Activated naive CD4-positive, alpha-beta T cell treated with anti-CD3 and anti-CD28 coated beads, Interleukin-2, amount 50 U/mL, for 24 hours (primary cell): ENCODE results near the gene RAD9A.

Experiments used
- H3K27ac Mint-ChIP-seq: one replicate; pipeline ENCODE4 v1.8.0; 2021; ENCODE audit warnings: mild to moderate bottlenecking, mixed read lengths
- H3K27me3 Mint-ChIP-seq: one replicate; pipeline ENCODE4 v1.8.0; 2021; ENCODE audit warnings: mixed read lengths
- H3K36me3 Mint-ChIP-seq: one replicate; pipeline ENCODE4 v1.8.0; 2021; ENCODE audit warnings: mixed read lengths
- H3K4me1 Mint-ChIP-seq: one replicate; pipeline ENCODE4 v1.8.0; 2021; ENCODE audit warnings: mixed read lengths
- H3K4me3 Mint-ChIP-seq: one replicate; pipeline ENCODE4 v1.8.0; 2021; ENCODE audit warnings: mild to moderate bottlenecking, mixed read lengths
- H3K9me3 Mint-ChIP-seq: one replicate; pipeline ENCODE4 v1.8.0; 2021; ENCODE audit warnings: mixed read lengths

The RAD9A gene

DNA sequence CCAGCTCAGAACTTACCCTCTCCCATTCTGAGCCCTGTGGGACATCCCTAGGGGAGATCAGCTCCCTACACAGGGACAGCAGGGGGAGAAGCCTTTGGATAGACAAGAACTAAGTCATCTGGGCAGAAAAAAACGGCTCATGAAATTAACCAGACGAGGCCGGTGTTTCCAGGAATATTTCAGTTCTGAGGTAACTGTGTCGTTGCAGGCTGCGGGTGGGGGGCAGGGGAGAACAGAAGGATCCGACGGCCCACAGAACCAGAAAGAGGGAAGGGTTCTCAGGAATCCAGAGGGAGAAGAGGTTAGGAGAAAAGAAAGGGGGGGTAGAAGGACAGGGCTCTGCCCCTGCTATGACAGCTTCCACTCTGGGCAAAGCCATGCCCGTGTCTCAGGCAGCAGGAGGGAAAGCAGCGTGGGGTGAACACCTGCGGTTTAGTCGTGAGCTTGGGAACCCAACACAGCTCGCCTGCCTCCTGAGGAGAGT, 21.9 kb upstream of the RAD9A start:
- no peak overlapping the region for H3K4me3 Mint-ChIP-seq
- H3K27ac Mint-ChIP-seq = no peak overlapping the region
- peaks cover 4% of the 10 kb centered on the region for H3K27me3 Mint-ChIP-seq
- peaks cover 26% of the 10 kb centered on the region for H3K4me1 Mint-ChIP-seq
- no peaks in the 10 kb centered on the region for H3K36me3 Mint-ChIP-seq
- no peaks in the 10 kb centered on the region for H3K9me3 Mint-ChIP-seq

DNA sequence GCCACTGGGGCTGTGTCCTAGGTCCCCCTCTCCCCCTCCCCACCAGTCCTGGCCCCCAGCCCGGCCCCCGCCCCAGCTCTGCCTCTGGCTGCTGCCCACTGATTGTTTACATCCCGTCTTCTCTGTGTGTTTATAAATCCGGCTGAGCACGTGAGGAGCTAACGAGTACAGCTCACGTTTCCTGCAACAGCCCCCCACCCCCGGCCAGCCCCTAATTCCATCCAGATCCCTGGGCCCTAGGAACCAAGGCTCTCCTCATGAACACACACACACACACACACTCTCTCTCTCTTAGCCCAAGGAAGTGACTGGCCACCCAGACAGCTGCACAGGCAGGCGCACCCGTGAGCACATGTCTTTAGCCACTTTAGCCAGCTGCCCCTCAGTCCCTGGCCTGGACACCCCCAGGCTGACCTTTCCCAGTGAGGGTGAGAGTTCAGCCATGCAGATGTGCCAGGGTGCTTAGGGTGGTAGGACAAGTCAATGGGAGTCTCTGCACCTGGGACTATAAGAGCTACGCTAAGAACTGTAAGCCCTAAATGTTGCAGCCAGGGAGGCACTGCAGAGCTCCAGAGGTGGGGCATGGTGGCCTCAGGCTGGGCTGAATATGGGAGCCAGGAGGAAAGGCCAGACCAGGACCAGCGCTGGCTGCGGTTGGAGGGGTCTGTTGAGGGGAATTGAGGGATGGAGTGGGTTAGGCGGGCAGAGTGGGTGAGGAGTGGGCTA, 21.3 kb upstream of the RAD9A start:
- H3K4me3 Mint-ChIP-seq = no peak overlapping the region
- H3K4me1 Mint-ChIP-seq = peaks cover 25% of the 10 kb centered on the region
- no peak overlapping the region for H3K27ac Mint-ChIP-seq
- H3K36me3 Mint-ChIP-seq = no peaks in the 10 kb centered on the region
- peaks cover 4% of the 10 kb centered on the region for H3K27me3 Mint-ChIP-seq
- H3K9me3 Mint-ChIP-seq = no peaks in the 10 kb centered on the region

DNA sequence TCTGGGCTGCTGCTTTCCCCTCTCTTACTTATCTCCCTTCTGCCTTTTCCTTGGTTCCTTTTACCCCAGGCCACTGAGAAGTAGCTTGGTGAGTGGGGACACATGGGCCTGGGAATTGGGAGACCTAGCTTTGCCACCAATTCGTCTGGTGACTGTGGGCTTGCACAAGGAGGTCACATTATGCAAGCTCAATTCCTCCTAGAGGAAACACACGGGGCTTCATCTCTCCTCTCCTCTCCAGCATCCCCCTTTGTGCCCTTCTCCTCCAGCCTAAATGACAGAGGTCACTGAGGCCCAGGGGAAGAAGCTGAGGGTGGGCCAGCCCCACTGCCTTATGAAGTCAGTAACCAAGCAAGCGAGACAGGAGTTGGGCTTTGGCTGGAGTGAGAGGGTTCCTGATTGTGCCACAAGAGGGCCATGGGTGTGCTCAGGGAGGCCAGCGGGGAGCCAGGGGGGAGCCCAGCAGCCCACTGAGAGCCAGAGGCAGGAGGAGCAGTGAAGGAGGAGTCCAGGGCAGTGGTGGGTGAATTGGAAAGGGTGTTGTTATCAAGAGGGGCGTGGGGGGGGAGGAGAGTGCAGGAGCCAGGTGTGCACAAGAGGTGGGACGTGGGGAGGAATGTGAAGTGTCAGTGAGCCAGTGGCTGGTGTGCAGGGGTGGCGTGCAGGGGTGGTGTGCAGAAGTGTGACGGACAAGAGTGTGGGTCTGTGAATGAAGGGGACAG, 20.4 kb upstream of the RAD9A start:
- H3K27me3 Mint-ChIP-seq = peaks cover 4% of the 10 kb centered on the region
- H3K4me3 Mint-ChIP-seq = peak overlapping the region; percentile 80
- H3K4me1 Mint-ChIP-seq = peaks cover 25% of the 10 kb centered on the region
- H3K36me3 Mint-ChIP-seq = no peaks in the 10 kb centered on the region
- no peaks in the 10 kb centered on the region for H3K9me3 Mint-ChIP-seq
- H3K27ac Mint-ChIP-seq = peak overlapping the region; percentile 42

DNA sequence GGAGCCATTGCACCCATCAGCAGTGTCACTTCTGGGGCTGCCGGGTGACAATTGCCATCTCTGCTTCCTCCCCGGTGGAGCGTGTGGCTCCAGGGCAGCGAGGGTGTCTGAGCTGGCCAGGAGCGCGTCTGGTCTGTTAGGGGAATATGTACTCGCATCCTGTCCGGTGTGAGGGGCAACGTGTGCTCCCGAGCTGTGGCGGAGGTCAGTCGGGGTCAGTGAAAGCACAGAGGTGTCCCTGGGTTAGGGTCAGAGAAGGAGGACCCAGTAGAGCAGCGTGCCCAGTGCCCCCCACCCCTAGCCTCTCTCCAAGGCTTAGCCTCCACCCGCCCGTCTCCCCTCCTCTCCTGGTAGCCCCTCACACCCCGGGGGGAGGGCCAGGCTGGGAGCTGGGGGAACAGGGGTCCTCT, 19.9 kb upstream of the RAD9A start:
- H3K36me3 Mint-ChIP-seq = no peaks in the 10 kb centered on the region
- peaks cover 25% of the 10 kb centered on the region for H3K4me1 Mint-ChIP-seq
- peaks cover 4% of the 10 kb centered on the region for H3K27me3 Mint-ChIP-seq
- H3K9me3 Mint-ChIP-seq = no peaks in the 10 kb centered on the region
- peak overlapping the region; percentile 23 for H3K27ac Mint-ChIP-seq
- H3K4me3 Mint-ChIP-seq = peak overlapping the region; percentile 80

DNA sequence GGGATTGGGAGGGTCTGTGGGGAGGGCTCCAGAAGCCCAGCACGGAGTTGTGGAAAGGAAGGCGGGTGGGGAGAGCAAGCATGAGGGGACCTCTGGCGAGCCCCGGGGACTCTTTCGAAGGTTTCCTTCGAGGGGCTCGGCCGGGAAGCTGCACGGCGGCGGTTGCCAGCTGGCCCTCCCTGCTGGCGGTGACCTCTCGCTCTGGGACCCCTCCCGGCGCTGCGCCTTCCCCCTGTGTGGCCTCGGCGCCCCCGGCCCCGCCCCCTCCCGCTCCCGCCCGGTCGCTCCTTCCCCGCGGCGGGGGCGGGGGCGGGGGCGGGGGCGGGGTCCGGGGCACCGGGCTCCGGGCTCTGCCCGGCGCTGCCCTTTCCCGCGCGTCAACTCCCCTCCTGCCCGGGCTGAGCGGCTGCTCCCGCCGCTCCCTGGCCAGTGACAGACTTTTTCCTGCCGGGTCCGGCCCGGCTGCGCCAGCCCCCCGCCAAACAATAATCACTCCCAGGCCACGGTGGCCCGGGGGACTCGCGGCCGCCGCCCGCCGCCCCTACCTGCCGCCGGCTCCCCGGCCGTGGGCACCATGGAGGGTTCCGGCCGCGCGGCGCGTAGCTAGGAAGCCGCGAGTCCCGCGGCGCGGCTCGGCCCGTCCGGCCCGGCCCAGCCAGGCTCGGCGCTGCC, 19.3 kb upstream of the RAD9A start:
- H3K4me3 Mint-ChIP-seq = no peak overlapping the region
- peaks cover 25% of the 10 kb centered on the region for H3K4me1 Mint-ChIP-seq
- H3K9me3 Mint-ChIP-seq = no peaks in the 10 kb centered on the region
- no peak overlapping the region for H3K27ac Mint-ChIP-seq
- no peaks in the 10 kb centered on the region for H3K36me3 Mint-ChIP-seq
- peaks cover 4% of the 10 kb centered on the region for H3K27me3 Mint-ChIP-seq

DNA sequence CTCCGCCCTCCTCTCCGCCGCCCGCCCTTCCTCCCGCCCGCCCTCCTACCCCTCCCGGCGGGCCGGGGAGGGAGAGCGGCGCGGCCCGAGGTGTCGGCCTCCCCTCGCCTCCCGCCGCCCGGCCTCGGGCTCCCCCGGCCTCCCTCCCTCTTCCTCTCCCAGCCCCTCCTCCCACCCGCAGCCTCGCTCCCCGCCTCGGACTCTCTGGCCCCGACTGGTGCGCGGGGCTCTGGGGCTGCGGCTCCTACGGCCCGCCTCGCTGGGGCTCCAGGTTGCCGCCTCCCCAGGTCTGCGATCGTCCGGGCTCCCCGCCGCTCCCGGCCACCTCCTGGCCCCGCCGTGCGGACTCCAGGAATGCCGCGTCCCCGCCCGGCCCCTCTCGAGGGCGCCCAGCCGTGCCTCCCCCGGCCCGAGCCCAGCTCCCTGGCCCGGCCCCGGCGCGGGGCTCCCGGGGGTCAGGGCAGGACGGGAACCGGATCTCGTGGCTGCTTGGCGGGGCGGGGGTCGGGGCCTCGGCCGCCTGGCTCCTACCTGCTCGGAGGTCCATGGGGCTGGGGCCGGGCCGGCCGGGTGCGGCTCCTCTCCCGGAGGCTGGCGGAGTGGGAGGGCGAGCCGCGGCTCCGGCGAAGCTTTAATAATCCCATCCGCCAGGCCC, 18.7 kb upstream of the RAD9A start, which contains the start of gene CLCF1:
Gene CLCF1, minus strand, starts transcription at position 606 of the 655 bp plus-strand sequence. Its CDS starts 59 bp downstream, at position 547.
- peak within 1 kb of the TSS; percentile 88 for H3K4me3 Mint-ChIP-seq
- no peaks in the 10 kb centered on the region for H3K9me3 Mint-ChIP-seq
- H3K4me1 Mint-ChIP-seq = peaks cover 25% of the 10 kb centered on the region
- H3K27me3 Mint-ChIP-seq = peaks cover 4% of the 10 kb centered on the region
- peak within 1 kb of the TSS; percentile 85 for H3K27ac Mint-ChIP-seq
- no peaks in the 10 kb centered on the region for H3K36me3 Mint-ChIP-seq

DNA sequence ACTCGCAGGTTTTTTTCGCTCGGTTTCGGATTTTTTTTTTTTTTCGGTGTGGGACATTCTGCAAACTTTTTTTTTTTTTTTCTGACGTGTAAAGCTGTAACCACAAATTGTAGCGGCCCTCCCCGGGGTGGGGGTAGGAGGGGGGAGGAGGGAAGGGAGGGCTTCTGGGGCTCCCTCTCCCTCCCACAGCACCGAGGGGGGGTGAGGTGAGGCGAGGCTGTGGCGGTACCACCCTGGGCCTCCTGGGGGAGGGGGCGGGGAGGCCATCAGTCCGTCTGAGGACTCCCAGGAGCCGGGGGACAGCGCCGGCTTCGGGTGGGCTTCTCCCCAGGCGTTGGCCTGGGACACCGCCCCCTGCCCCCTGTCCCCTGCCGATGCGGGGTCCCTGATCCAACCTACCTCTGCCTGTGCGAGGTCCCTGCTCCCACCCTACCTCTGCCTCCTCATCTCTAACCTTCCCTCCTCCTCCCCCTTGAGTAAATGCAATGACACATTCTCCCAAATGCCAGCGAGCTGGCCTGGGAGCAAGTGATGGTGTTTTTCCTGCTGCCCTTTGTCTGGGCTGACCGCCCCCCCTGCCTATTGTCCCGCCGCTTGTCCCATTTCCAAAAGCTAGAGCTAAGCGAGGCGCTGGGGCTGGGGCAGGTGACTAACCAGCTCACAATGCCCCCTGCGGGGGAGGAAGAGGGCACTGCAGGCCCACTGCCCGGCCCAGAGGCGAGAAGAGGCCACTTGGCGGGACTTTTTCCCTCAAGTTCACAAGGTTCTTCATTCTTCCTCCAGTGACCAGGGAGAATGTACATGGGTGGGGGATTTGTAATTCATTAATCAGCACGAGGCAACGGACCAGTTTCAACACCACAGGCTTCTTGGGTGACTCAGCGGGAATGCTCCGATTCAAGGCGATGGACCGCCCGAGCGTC, 17.9 kb upstream of the RAD9A start:
- H3K4me3 Mint-ChIP-seq = peak overlapping the region; percentile 88
- H3K27ac Mint-ChIP-seq = peak overlapping the region; percentile 85
- no peaks in the 10 kb centered on the region for H3K9me3 Mint-ChIP-seq
- H3K4me1 Mint-ChIP-seq = peaks cover 25% of the 10 kb centered on the region
- H3K27me3 Mint-ChIP-seq = peaks cover 4% of the 10 kb centered on the region
- H3K36me3 Mint-ChIP-seq = no peaks in the 10 kb centered on the region

DNA sequence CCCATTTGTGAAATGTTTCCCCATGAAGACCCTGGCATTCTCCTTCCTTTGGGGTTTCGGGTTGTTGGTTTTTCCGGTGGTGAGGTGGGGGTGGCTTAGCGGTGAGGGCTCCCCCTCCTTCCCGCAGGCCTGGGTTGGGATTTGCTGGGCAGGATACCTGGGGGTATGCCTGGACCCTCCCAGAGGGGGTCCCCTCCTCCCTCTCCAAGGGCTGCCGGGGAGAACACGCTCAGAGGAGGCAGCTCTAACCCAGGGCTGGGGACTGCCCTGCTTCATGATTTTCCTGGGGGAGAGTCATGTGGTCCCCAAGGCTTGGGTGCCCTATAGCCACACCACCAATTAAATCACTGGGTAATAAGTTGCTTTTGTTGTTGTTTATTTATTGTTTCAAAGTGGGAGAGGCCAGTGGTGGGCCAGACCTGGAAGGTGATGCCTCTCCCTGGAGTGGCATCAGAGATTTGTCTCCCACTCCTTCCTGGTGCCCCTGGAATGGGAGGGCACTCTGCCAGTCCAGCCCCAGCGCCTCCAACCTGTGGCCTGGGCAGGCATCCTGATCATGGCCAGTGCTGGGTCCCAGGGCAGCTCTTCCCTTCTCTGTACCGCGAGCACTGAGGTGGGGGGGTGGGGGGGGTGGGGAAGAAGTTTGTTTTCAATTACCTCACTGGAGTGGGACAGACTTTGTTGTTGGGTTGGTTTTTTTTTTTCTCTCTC, 17.1 kb upstream of the RAD9A start:
- peaks cover 4% of the 10 kb centered on the region for H3K27me3 Mint-ChIP-seq
- H3K4me1 Mint-ChIP-seq = peaks cover 25% of the 10 kb centered on the region
- no peaks in the 10 kb centered on the region for H3K36me3 Mint-ChIP-seq
- no peak overlapping the region for H3K27ac Mint-ChIP-seq
- H3K4me3 Mint-ChIP-seq = peak overlapping the region; percentile 88
- H3K9me3 Mint-ChIP-seq = no peaks in the 10 kb centered on the region

DNA sequence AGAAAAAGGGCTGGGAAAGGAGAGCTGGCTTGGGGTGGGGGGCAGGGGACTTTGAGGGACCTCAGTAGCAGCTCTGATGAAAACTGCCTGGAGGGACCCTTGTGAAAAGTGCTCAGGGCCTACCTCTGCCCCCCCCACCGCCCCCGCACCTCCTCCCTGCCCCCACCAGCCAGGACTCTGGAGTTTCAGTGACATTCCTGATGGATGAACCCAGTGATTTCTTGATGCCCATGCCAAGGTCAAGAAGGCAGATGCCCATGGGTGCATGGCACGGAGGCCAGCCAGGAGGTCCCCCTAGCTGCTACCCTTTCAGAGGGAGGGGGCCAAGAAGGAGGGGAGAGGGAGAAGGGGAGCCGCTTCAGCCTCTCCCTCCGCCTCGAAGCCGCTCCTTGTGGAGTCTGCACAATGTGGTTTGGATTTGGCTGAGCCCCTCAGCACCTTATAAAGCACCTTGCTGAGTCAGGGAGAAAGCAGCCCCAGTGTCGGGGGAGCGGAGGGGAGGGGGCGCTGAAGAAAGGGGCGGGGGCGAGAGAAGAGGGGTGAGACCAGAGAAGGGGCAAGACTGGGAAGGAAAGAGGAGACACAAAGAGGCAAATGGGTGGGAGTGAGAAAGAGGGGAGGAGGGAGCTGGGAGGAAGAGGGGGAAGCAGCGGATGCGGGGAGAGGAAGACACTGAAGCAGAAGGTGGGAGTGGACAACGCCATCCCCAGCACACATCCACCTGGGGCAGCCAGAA, 16.3 kb upstream of the RAD9A start:
- Mint-ChIP-seq H3K27ac (peak overlapping the region; percentile 17), H3K9me3 (no peaks in the 10 kb centered on the region), H3K27me3 (peaks cover 4% of the 10 kb centered on the region), H3K4me3 (no peak overlapping the region), H3K4me1 (peaks cover 22% of the 10 kb centered on the region), H3K36me3 (no peaks in the 10 kb centered on the region)

DNA sequence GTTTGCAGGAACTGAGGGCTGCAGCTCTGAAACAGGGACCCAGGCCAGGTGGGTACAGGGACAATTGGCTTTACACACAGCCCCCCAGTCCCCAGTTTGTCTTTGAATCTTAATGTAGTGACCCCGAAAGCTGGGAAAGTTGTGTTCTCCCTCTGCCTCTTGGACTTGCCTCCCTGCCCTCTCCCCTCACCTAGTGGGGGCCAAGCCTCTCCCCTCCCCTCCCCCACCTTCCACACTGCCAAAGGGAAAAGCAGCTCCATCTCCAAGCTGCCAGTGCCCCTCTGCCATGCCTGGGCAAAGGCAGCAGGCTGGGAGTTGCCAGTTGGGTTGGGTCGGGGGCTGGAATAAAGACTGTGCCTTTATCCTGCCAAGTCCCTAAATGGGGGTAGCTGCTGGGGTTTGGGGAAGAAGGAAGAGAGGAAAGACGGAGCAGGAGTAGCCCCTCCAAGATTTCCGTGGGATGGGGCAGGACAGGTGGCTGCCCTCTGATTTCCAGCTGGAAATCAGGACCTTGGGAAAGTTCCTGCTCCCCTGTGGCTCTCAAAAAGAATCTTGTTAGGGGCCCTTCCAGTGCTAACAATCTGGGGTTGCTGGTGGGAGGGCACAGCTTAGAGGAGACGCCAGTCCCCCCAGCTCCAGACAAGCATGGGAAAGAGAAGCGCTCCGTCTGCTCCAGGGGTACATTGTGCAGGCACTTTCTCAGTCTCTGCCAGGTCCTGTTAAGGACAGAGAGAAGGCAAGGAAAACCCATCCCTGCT, 15.5 kb upstream of the RAD9A start:
- Mint-ChIP-seq H3K4me1 (peaks cover 18% of the 10 kb centered on the region), H3K4me3 (no peak overlapping the region), H3K9me3 (no peaks in the 10 kb centered on the region), H3K27me3 (peaks cover 4% of the 10 kb centered on the region), H3K27ac (peak overlapping the region; percentile 17), H3K36me3 (no peaks in the 10 kb centered on the region)

DNA sequence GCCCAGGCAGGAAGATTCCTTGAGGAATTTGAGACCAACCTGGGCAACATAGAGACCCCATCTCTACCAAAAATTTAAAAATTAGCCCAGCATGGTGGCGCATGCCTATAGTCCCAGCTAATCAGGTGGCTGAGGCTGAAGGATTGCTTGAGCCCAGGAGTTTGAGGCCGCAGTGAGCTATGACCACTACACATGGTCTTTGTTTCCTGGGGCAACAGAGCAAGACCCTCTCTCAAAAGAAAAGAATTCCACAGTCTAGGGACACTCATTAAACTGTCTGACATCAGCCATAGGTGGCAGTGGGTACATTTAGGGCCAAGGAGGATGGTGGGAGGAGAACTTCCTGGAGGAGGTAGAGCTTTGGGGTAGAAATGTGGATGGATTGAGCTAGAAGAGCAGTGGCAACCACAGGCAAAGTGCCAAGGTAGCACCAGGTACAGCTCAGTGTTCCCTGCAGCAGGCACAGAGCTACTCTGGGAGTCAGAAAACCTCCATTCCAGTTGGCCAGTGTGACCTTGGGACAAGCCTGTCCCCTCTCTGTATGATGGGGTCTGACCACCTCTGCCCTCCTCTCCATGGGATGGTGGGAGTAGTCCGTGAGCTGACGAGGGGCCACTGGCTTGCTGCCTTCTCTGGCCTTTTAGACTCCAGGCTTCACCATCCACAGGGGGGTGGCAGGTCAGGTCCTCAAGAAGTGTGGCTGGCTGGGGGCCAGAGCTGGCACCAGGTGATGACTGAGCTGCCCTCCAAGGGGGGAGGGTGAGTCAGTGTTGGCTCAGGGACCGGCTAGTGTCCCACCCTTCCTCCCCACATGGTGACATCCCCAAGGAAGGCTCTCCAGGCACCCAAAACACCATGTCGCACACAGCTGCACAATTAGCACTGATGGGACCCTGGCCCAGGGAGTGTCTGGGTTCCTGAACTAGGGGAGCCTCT, 14.6 kb upstream of the RAD9A start:
- Mint-ChIP-seq H3K36me3 (no peaks in the 10 kb centered on the region), H3K4me3 (no peak overlapping the region), H3K27ac (peak overlapping the region; percentile 17), H3K27me3 (peaks cover 4% of the 10 kb centered on the region), H3K4me1 (peaks cover 10% of the 10 kb centered on the region), H3K9me3 (no peaks in the 10 kb centered on the region)

DNA sequence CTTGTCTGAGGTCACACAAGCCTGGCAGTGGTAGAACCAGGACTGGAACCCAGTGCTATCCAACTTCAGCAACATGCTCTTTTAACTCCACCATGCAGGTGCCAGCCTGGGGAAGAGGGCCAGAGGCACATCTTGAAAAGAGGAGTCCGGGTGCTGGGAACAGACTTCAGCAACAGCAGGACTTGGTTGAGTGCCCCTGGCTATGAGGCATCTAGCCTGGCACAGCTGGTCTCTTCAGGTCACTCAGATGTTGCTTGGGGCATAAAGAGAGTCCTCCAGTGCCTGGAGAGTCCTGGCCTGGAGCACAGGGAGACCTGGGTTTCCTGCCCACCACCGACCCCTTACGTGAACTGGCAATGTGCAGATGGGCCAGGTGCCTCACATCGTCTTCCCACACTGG, 13.2 kb upstream of the RAD9A start:
- H3K4me1 Mint-ChIP-seq = peaks cover 14% of the 10 kb centered on the region
- no peak overlapping the region for H3K27ac Mint-ChIP-seq
- H3K27me3 Mint-ChIP-seq = peaks cover 4% of the 10 kb centered on the region
- no peak overlapping the region for H3K4me3 Mint-ChIP-seq
- no peaks in the 10 kb centered on the region for H3K9me3 Mint-ChIP-seq
- H3K36me3 Mint-ChIP-seq = no peaks in the 10 kb centered on the region
